Thoracic aorta (tissue), 2 donors: ENCODE results near the gene MYNN. TPM values are rescaled to one million over a fixed set of nuclear protein-coding genes. Genes with fewer than 3 reads are reported as not detected.

Experiments
- ATAC-seq: fragments of 150-250 bp; one replicate; pipeline ENCODE4 v1.8.0; 2017; ENCODE audit warnings: low read depth; ENCODE audit not compliant: insufficient number of reproducible peaks, low FRiP score
- DNase-seq: peaks from one replicate; pipeline ENCODE4 v3.0.0-alpha.2; 2020; ENCODE audit warnings: low spot score
- H3K27ac ChIP-seq, 2 donors: fragments of 200-600 bp; sonication (generic); 1 replicate in 1 of 2; 2 replicates in 1 of 2; pipeline ENCODE4 v1.5.1; 2016; ENCODE audit warnings: mild to moderate bottlenecking in 2 of 2, moderate library complexity in 2 of 2
- H3K27me3 ChIP-seq: fragments of 200-600 bp; sonication (generic); replicated peaks from 2 replicates; pipeline ENCODE4 v1.6.0; 2016; ENCODE audit warnings: mild to moderate bottlenecking; ENCODE audit not compliant: insufficient read depth
- H3K36me3 ChIP-seq: fragments of 200-600 bp; sonication (generic); one replicate; pipeline ENCODE4 v1.5.1; 2016
- H3K4me1 ChIP-seq, 2 donors: fragments of 200-600 bp; sonication (generic); 1 replicate in 1 of 2; 2 replicates in 1 of 2; pipeline versions ENCODE4 v1.5.1 to v1.6.0; 2016; ENCODE audit warnings: low read depth in 2 of 2, mild to moderate bottlenecking in 1 of 2; ENCODE audit not compliant: control insufficient read depth in 1 of 2
- H3K4me3 ChIP-seq: fragments of 200-600 bp; sonication (generic); 2 replicates; pipeline ENCODE4 v1.5.1; 2016; ENCODE audit warnings: mild to moderate bottlenecking
- H3K9me3 ChIP-seq: fragments of 200-600 bp; sonication (generic); 2 replicates; pipeline ENCODE4 v1.5.1; 2016
- CTCF ChIP-seq: fragments of 200-600 bp; sonication (generic); IDR thresholded peaks from one replicate; pipeline ENCODE4 v1.5.1; 2019; ENCODE audit warnings: antibody characterized with exemption
- total RNA-seq, 2 donors: library from RNA; depleted of rRNA; stranded (reverse); fragments of >200 nt; gene quantifications; one replicate each; pipeline versions ENCODE4 v1.1.0 to v1.2.3, GENCODE V29; 2016

The MYNN gene
- total RNA-seq, 2 donors from 2014 or later, result 10.8 to 14.3 TPM

DNA sequence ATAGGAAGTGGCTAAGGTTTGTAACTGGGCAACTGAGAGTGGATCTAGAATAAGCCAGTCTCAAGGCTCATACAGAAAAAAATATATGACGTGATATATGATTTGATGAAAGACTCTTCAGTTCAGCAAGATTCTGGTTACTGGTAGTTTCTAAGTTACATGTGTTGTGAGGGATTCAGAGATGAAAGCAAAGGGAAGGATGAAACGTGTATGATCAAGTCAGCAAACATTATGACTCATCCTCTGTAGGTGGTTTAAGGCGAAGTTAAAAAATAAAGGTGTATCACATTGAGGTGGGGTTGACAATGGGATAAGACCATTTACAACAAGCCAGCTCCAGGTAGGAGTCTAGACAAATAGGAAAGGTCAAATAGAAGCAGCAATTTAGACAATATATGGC is 24.5 kb upstream of the MYNN start:
- DNase-seq (no peak), ATAC-seq (no peak)
- no peak for TF ChIP-seq CTCF
- H3K4me1 ChIP-seq, result no peaks in the 10 kb centered on the region
- no peaks in the 10 kb centered on the region for H3K9me3 ChIP-seq
- H3K27ac ChIP-seq, result no peak overlapping the region
- no peak overlapping the region for H3K4me3 ChIP-seq
- H3K36me3 ChIP-seq, result no peaks in the 10 kb centered on the region
- no peaks in the 10 kb centered on the region for H3K27me3 ChIP-seq

- no peaks in the 10 kb centered on the region for H3K9me3 ChIP-seq
- no peak overlapping the region for H3K27ac ChIP-seq
- H3K4me1 ChIP-seq, result no peaks in the 10 kb centered on the region
- no peak for TF ChIP-seq CTCF
- H3K27me3 ChIP-seq, result no peaks in the 10 kb centered on the region
- DNase-seq (no peak), ATAC-seq (no peak)
- no peaks in the 10 kb centered on the region for H3K36me3 ChIP-seq
- no peak overlapping the region for H3K4me3 ChIP-seq
Observed at GRCh38 chr3:169750665-169751064, 22.5 kb upstream of the MYNN start.

GRCh38 chr3:169751875-169752274 is 21.3 kb upstream of the MYNN start:
- TF ChIP-seq CTCF, result no peak
- no peak for ATAC-seq
- no peak for DNase-seq
- Histone ChIP-seq H3K4me3 (no peak overlapping the region), H3K9me3 (no peaks in the 10 kb centered on the region), H3K36me3 (no peaks in the 10 kb centered on the region), H3K4me1 (no peaks in the 10 kb centered on the region), H3K27me3 (no peaks in the 10 kb centered on the region), H3K27ac (no peak overlapping the region)

DNA sequence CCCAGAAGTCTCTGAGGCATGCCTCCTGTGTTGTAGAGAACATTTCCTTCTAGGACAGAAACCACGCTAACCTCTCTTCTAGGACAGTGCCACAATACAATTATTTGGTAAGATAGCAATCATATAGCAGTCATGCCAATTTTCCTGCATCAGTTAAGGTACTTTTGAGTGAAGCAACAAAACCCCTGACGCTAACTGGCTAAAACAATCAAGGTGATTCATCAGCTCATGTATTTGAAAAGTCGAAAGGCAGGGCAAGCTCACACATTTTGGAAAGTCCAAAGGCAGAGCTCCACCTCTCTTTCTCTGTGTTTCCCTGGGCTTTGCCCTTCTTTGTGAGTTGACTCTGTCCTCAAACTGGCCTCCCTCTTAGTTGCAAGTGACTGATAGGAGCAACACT is 18.5 kb upstream of the MYNN start:
- H3K36me3 ChIP-seq, result no peaks in the 10 kb centered on the region
- no peak for ATAC-seq
- no peak for DNase-seq
- H3K27me3 ChIP-seq, result no peaks in the 10 kb centered on the region
- H3K9me3 ChIP-seq, result no peaks in the 10 kb centered on the region
- no peak for TF ChIP-seq CTCF
- no peak overlapping the region for H3K27ac ChIP-seq
- H3K4me1 ChIP-seq, result no peaks in the 10 kb centered on the region
- H3K4me3 ChIP-seq, result no peak overlapping the region

GRCh38 chr3:169755488-169755887 is 17.7 kb upstream of the MYNN start:
- ATAC-seq (no peak), DNase-seq (no peak)
- Histone ChIP-seq H3K36me3 (no peaks in the 10 kb centered on the region), H3K27me3 (no peaks in the 10 kb centered on the region), H3K27ac (no peak overlapping the region), H3K9me3 (no peaks in the 10 kb centered on the region), H3K4me3 (no peak overlapping the region), H3K4me1 (no peaks in the 10 kb centered on the region)
- no peak for TF ChIP-seq CTCF
